ENCODE data around the gene C1orf87.

C1orf87 gene, protein sequence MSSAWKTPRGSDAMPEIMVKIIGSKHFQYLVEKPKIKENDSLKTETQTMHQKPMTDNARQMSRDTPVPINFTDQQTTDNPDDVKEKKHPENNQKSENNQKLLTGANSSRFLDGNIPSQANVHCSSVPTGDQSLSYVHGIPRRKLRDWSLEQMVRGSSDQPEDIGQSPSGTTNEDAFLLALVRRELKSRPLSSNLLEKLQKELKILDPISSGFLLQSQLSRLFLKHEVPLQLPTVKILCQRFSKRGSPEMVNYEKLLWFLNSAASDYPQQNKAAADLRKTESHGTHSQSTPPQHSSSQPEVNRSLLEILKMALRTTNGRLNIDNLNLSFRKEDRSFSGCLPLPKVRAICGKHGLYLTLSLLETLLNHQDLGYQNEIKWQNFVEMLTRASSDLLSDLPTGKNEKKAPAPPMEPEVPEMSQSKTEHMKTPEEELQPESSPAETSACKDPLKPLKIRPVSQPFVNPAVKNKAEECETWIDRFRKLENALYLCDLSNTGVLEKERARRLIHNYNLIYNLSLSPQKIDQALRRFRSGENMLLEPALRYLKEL

DNA sequence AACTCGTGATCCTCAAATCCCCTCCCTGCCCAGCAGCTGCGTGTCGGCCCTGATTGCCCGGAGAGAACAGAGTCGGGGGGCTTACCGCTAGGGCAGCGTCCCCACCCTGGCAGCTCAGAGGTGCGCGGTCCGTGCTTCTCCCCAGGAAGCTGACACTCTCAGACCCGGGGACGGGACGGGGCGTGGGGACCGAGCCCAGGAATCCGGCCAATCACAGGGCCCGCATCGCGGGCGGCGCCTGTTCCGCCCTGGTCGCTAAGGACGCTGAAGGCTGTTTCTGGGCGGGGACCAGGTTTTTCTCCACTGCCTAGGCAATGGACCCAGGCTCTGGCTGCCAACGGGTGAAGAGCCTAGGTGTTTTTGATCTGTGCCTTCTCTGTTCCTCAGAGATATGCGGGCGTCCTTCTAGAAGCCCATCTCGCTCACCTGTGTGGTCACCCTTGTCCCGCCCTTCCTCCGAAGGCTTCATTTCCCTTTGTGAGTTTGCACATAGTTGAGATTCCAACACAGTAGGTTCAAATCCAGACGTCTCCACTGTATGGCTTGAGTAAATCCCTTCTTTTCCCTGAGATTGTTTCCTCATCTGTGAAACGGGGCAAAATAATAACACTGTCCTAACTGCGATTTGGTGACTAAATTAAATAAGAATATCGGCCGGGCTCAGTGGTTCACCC lies at the start of gene C1orf87:
C1orf87 (minus strand) TSS at position 166 of the 674 bp plus-strand sequence. CDS start 1,127 bp downstream, outside the sequence.
- no peak for DNase-seq (ENCODE audit: low read depth in 1 of 2, low spot score in 1 of 2)

DNA sequence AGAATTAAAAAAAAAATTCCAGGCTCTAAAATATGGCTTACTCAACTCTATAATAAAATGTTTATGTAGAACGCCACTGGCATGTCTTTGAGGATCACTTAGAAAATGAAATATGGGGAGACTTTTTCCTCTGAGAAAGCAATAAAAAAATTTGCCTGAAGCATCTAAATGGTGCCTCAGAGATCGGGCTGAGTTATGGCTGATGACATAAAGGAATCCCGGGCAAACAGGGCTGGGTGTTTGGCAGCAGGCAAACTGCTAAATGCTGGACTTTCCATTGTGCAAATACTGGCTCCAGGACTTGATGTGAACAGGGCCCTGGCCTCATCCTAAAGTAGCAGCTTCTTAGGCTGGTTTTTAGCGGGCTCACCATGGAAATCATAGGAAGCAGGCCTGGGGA lies 44.5 kb upstream of the C1orf87 start:
- DNase-seq (ENCODE audit: low read depth in 1 of 2, low spot score in 1 of 2): no peak

- DNase-seq (ENCODE audit: low read depth in 1 of 2, low spot score in 1 of 2): no peak
These were observed 41.3 kb upstream of the C1orf87 start for GRCh38 chr1:60114745-60115318.

- DNase-seq (ENCODE audit: low read depth in 1 of 2, low spot score in 1 of 2): no peak
These were observed 40.0 kb upstream of the C1orf87 start for GRCh38 chr1:60113596-60113995.

- no peak for DNase-seq (ENCODE audit: low read depth in 1 of 2, low spot score in 1 of 2)
These were observed 39.5 kb upstream of the C1orf87 start for GRCh38 chr1:60113028-60113427.

GRCh38 chr1:60111716-60112115 lies 38.1 kb upstream of the C1orf87 start:
- no peak for DNase-seq (ENCODE audit: low read depth in 1 of 2, low spot score in 1 of 2)

DNA sequence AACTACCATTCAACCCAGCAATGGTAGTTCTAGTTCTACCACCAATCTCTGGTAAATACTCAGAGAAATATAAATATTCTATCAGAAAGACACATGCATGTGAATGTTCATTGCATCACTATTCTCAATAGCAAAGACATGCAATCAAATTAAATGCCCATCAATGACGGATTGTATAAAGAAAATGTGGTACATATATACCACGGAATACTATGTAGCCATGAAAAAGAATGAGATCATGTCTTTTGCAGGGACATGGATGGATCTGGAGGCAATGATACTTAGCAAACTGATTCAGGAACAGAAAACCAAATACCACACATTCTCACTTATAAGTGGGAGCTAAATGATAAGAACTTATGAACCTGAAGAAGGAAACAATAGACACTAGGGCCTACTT lies 37.5 kb upstream of the C1orf87 start:
- DNase-seq (ENCODE audit: low read depth in 1 of 2, low spot score in 1 of 2): no peak

GRCh38 chr1:60108196-60108595 lies 34.6 kb upstream of the C1orf87 start:
- DNase-seq (ENCODE audit: low read depth in 1 of 2, low spot score in 1 of 2): no peak

DNA sequence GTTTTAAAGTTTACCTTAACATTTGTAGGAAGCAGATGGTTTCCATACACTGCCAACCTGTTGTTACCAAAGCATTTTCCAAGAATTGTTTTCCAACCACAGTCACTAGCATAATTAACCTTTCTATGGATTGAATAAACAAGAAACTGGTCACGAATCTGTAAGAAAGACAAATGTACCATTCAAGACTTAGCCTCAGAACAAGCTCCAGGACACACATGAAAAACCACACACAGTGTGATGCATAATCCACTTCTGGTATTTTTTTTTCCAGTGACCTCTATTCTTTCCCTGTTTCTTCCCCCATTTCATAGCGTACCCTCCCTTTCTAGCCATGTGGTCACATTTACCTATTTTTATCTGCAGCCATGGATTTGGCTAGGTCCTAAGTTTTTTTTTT lies 29.6 kb upstream of the C1orf87 start:
- DNase-seq (ENCODE audit: low read depth in 1 of 2, low spot score in 1 of 2): no peak

- DNase-seq (ENCODE audit: low read depth in 1 of 2, low spot score in 1 of 2): no peak
These were observed 28.9 kb upstream of the C1orf87 start for GRCh38 chr1:60102267-60103061.

GRCh38 chr1:60101516-60101915 lies 27.9 kb upstream of the C1orf87 start:
- DNase-seq (ENCODE audit: low read depth in 1 of 2, low spot score in 1 of 2): no peak

DNA sequence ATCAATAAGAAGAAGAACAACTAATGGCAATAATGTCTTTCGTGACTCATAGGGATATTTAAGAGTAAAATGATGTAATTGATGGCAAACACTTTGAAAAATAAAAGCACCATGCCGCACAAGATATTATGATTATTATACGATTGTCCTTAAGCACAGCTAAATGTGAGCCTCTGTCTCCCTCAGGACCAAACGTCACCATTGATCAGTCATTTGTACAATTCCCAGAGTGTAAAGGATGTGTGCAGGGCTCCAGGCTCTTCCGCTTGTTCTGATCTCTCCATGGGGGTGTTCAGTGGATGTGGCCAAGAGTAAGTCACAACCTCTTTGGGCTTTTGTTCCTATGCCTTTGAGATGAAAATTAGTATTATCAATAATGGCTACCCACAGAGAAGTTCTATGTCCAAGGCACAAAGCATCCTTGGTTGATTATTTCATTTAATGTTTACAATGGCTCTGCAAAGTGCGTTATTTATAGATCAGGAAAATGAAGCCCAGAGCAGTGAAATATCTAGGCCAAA lies 17.7 kb upstream of the C1orf87 start:
- DNase-seq (ENCODE audit: low read depth in 1 of 2, low spot score in 1 of 2): no peak

- DNase-seq (ENCODE audit: low read depth in 1 of 2, low spot score in 1 of 2): no peak
These were observed 17.1 kb upstream of the C1orf87 start for GRCh38 chr1:60090655-60091054.

DNA sequence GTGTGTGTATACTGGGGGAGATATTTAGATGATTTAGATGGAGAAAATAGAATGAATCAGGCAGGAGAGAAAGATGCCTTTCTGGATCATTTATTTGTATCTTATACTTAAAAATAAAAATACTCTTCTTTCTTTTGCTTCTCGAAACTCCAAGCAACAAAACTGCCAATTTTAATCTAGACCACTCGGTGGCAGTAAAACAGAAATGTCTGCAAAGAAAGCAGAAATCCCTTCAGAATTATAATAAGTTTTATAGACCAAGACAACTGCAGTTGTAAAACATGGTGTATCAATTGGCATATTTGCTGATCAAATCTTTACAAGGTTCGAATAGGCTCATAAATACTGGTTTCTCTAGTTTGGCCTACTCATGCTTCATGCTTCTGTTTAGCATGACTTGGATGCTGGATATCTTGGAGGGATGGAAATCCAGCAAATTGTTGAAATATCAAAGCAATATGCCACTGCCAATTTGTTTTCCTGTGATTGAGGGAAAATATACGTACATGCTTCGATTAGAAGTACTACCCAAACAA lies 15.1 kb upstream of the C1orf87 start:
- DNase-seq (ENCODE audit: low read depth in 1 of 2, low spot score in 1 of 2): no peak

DNA sequence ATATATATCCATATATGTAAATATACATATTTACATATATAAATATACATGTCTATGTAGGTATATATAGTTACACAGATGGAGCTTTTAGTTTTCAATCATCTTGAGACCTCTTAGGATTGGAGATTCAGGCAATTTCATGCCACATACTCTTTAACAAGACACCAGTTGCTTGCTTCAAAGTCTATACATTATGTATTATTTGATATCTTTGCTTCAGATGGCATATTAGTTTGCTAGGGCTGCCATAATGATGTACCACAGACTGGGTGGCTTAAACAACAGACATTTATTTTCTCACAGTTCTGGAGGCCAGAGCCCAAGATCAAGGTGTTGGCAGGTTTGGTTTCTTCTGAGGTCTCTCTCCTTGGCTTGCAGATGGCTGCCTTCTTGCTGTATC lies 14.1 kb upstream of the C1orf87 start:
- no peak for DNase-seq (ENCODE audit: low read depth in 1 of 2, low spot score in 1 of 2)

DNA sequence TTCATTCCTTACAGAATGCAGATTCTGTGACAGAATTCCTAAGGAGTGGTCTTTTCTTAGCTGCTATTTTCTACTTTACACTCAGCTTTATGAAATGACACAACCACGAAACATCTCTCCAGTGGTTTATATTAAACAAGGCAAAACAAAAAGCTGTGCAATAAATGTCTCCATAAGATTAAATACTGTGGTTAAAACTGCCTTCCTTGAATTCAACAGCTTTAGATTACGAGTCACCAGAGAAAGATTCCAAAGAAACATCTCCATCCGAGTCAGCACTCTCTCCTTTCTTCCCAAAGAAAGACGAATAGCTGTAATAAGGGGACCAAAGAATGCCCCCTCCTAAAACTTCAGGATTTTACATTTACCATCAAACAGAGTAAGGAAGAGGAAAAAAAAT lies 4.6 kb upstream of the C1orf87 start:
- no peak for DNase-seq (ENCODE audit: low read depth in 1 of 2, low spot score in 1 of 2)

DNA sequence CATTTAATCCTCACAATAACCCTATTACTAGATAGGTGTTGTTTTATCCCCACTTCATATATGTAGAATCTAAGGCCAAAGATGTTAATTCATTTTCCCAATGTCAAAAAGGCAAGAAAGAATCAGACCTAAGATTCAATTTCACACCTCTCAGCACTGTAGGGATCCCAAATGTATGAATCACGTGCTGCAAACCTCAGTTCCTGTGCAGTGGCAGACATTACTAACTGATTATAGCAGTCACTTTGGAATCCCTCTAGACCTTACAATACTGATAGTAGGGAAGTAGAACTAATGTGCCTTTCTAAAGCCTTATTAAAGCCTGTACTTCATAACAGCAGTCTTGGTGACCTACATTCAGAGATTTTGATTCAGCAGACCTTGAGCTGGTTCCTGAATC lies 2.3 kb downstream of the C1orf87 start:
- no peak for DNase-seq (ENCODE audit: low read depth in 1 of 2, low spot score in 1 of 2)

DNA sequence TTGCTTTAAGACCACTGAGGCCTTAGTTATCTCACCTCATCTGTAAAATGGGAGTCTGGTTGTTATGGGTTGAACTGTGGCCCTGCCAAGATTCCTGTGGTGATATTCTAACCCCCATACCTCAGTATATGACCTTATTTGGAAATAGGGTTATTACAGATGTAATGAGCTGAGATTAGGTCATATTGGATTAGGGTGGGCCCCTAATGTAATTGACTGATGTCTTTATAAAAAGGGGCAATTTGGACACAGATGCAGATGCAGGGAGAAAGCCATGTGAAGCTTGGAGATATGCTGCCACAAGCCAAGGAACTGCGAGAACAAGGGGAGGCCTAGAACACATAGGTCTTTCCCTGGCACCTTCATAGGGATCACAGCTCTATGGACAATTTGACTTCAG lies 3.9 kb downstream of the C1orf87 start:
- no peak for DNase-seq (ENCODE audit: low read depth in 1 of 2, low spot score in 1 of 2)

- no peak for DNase-seq (ENCODE audit: low read depth in 1 of 2, low spot score in 1 of 2)
These were observed 5.1 kb downstream of the C1orf87 start for GRCh38 chr1:60068393-60069045.

DNA sequence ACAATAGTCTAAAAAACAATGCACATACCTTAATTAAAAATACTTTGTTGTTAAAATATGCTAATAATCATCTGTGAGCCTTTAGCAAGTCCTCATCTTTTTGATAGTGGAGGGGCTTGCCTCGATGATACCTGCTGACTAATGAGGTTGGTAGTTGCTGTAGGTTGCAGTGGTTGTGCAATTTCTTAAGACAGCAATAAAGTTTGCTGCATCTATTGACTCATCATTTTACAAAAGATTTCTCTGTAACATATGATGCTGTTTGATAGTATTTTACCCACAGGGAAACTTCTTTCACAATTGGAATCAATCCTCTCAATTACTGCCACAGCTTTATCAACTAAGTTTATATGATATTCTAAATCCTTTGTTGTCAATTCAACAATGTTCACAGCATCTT lies 7.6 kb downstream of the C1orf87 start:
- no peak for DNase-seq (ENCODE audit: low read depth in 1 of 2, low spot score in 1 of 2)
